ENCODE results near the gene GALNTL6. TPM values are rescaled to one million over a fixed set of nuclear protein-coding genes. Genes with fewer than 3 reads are reported as not detected.

GALNTL6 gene
- total and polyA plus RNA-seq, 2 experiments from 2014 or later = 0.38 to 0.40 TPM

DNA sequence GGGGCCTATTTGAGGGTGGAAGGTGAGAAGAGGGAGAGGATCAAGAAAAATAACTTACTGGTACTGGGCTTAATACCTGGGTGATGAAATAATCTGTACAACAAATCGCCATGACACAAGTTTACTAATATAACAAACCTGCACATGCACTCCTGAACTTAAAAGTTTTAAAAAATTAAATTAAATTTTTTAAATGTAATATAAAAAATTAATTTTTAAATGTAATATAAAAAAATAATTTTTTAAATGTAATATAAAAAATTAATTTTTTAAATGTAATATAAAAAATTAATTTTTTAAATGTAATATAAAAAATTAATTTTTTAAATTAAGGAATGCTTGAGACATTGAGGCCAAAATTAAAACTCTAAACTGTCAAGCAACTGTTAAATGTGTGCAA is 1231.1 kb downstream of the GALNTL6 start:
- no peak overlapping the region for H3K4me3 Mint-ChIP-seq
- no peaks in the 10 kb centered on the region for H4K20me1 ChIP-seq (replicated peaks; ENCODE audit: insufficient read depth)
- H3K79me2 ChIP-seq (replicated peaks; ENCODE audit: insufficient read depth) = no peaks in the 10 kb centered on the region
- H3K4me2 ChIP-seq = no peak overlapping the region
- H3F3A ChIP-seq (replicated peaks; ENCODE audit: low read depth) = no peaks in the 10 kb centered on the region
- no peak for DNase-seq (ENCODE audit: low spot score)
- H3K4me3 ChIP-seq = no peak overlapping the region
- H3K9me3 Mint-ChIP-seq = peaks cover 13% of the 10 kb centered on the region; the same call in 1 of the 3 replicates
- ATAC-seq = no peak
- peaks cover 5% of the 10 kb centered on the region for H3K27me3 Mint-ChIP-seq (ENCODE audit: insufficient read depth, low read depth, poor library complexity)
- peaks cover 21% of the 10 kb centered on the region for H3K4me1 Mint-ChIP-seq
- peaks cover 20% of the 10 kb centered on the region for H3K4me1 ChIP-seq (ENCODE audit: insufficient read depth)
- H3K27ac Mint-ChIP-seq = no peak overlapping the region
- TF ChIP-seq, protein P1, sequence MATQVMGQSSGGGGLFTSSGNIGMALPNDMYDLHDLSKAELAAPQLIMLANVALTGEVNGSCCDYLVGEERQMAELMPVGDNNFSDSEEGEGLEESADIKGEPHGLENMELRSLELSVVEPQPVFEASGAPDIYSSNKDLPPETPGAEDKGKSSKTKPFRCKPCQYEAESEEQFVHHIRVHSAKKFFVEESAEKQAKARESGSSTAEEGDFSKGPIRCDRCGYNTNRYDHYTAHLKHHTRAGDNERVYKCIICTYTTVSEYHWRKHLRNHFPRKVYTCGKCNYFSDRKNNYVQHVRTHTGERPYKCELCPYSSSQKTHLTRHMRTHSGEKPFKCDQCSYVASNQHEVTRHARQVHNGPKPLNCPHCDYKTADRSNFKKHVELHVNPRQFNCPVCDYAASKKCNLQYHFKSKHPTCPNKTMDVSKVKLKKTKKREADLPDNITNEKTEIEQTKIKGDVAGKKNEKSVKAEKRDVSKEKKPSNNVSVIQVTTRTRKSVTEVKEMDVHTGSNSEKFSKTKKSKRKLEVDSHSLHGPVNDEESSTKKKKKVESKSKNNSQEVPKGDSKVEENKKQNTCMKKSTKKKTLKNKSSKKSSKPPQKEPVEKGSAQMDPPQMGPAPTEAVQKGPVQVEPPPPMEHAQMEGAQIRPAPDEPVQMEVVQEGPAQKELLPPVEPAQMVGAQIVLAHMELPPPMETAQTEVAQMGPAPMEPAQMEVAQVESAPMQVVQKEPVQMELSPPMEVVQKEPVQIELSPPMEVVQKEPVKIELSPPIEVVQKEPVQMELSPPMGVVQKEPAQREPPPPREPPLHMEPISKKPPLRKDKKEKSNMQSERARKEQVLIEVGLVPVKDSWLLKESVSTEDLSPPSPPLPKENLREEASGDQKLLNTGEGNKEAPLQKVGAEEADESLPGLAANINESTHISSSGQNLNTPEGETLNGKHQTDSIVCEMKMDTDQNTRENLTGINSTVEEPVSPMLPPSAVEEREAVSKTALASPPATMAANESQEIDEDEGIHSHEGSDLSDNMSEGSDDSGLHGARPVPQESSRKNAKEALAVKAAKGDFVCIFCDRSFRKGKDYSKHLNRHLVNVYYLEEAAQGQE (IDR thresholded peaks at IDR 0.05; ENCODE audit: unreplicated experiment) = no peak
- TF ChIP-seq CREB1 (CRISPR knock-in tag; IDR thresholded peaks at IDR 0.05; ENCODE audit: low read depth) (no peak), POLR2AphosphoS5 (IDR thresholded peaks at IDR 0.05; ENCODE audit: low read depth) (no peak), NANOG (IDR thresholded peaks at IDR 0.05; ENCODE audit: borderline replicate concordance) (no peak), ZNF331 (CRISPR knock-in tag; IDR thresholded peaks at IDR 0.05; ENCODE audit: low read depth) (no peak), EZH2 (IDR thresholded peaks at IDR 0.05; ENCODE audit: low read depth, unreplicated experiment) (no peak), ZNF114 (CRISPR knock-in tag; IDR thresholded peaks at IDR 0.05) (no peak), STAT1 (IDR thresholded peaks at IDR 0.05; ENCODE audit: unreplicated experiment) (no peak), JUNB (IDR thresholded peaks at IDR 0.05; ENCODE audit: unreplicated experiment) (no peak), EZH2phosphoT487 (IDR thresholded peaks at IDR 0.05; ENCODE audit: unreplicated experiment) (no peak)
- TF ChIP-seq, protein P2, sequence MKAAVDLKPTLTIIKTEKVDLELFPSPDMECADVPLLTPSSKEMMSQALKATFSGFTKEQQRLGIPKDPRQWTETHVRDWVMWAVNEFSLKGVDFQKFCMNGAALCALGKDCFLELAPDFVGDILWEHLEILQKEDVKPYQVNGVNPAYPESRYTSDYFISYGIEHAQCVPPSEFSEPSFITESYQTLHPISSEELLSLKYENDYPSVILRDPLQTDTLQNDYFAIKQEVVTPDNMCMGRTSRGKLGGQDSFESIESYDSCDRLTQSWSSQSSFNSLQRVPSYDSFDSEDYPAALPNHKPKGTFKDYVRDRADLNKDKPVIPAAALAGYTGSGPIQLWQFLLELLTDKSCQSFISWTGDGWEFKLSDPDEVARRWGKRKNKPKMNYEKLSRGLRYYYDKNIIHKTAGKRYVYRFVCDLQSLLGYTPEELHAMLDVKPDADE (IDR thresholded peaks at IDR 0.05) = no peak
- TF ChIP-seq, protein P3, sequence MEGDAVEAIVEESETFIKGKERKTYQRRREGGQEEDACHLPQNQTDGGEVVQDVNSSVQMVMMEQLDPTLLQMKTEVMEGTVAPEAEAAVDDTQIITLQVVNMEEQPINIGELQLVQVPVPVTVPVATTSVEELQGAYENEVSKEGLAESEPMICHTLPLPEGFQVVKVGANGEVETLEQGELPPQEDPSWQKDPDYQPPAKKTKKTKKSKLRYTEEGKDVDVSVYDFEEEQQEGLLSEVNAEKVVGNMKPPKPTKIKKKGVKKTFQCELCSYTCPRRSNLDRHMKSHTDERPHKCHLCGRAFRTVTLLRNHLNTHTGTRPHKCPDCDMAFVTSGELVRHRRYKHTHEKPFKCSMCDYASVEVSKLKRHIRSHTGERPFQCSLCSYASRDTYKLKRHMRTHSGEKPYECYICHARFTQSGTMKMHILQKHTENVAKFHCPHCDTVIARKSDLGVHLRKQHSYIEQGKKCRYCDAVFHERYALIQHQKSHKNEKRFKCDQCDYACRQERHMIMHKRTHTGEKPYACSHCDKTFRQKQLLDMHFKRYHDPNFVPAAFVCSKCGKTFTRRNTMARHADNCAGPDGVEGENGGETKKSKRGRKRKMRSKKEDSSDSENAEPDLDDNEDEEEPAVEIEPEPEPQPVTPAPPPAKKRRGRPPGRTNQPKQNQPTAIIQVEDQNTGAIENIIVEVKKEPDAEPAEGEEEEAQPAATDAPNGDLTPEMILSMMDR (conservative IDR thresholded peaks at IDR 0.05; ENCODE audit: low read depth in 2 of 2) = no peak
- TF ChIP-seq, protein P4, sequence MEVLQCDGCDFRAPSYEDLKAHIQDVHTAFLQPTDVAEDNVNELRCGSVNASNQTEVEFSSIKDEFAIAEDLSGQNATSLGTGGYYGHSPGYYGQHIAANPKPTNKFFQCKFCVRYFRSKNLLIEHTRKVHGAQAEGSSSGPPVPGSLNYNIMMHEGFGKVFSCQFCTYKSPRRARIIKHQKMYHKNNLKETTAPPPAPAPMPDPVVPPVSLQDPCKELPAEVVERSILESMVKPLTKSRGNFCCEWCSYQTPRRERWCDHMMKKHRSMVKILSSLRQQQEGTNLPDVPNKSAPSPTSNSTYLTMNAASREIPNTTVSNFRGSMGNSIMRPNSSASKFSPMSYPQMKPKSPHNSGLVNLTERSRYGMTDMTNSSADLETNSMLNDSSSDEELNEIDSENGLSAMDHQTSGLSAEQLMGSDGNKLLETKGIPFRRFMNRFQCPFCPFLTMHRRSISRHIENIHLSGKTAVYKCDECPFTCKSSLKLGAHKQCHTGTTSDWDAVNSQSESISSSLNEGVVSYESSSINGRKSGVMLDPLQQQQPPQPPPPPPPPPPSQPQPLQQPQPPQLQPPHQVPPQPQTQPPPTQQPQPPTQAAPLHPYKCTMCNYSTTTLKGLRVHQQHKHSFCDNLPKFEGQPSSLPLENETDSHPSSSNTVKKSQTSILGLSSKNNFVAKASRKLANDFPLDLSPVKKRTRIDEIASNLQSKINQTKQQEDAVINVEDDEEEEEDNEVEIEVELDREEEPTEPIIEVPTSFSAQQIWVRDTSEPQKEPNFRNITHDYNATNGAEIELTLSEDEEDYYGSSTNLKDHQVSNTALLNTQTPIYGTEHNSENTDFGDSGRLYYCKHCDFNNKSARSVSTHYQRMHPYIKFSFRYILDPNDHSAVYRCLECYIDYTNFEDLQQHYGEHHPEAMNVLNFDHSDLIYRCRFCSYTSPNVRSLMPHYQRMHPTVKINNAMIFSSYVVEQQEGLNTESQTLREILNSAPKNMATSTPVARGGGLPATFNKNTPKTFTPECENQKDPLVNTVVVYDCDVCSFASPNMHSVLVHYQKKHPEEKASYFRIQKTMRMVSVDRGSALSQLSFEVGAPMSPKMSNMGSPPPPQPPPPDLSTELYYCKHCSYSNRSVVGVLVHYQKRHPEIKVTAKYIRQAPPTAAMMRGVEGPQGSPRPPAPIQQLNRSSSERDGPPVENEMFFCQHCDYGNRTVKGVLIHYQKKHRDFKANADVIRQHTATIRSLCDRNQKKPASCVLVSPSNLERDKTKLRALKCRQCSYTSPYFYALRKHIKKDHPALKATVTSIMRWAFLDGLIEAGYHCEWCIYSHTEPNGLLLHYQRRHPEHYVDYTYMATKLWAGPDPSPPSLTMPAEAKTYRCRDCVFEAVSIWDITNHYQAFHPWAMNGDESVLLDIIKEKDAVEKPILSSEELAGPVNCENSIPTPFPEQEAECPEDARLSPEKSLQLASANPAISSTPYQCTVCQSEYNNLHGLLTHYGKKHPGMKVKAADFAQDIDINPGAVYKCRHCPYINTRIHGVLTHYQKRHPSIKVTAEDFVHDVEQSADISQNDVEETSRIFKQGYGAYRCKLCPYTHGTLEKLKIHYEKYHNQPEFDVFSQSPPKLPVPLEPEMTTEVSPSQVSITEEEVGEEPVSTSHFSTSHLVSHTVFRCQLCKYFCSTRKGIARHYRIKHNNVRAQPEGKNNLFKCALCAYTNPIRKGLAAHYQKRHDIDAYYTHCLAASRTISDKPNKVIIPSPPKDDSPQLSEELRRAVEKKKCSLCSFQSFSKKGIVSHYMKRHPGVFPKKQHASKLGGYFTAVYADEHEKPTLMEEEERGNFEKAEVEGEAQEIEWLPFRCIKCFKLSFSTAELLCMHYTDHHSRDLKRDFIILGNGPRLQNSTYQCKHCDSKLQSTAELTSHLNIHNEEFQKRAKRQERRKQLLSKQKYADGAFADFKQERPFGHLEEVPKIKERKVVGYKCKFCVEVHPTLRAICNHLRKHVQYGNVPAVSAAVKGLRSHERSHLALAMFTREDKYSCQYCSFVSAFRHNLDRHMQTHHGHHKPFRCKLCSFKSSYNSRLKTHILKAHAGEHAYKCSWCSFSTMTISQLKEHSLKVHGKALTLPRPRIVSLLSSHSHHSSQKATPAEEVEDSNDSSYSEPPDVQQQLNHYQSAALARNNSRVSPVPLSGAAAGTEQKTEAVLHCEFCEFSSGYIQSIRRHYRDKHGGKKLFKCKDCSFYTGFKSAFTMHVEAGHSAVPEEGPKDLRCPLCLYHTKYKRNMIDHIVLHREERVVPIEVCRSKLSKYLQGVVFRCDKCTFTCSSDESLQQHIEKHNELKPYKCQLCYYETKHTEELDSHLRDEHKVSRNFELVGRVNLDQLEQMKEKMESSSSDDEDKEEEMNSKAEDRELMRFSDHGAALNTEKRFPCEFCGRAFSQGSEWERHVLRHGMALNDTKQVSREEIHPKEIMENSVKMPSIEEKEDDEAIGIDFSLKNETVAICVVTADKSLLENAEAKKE (CRISPR knock-in tag; IDR thresholded peaks at IDR 0.05) = no peak
- H3K27ac ChIP-seq (ENCODE audit: low read depth) = no peak overlapping the region
- no peaks in the 10 kb centered on the region for H3K27me3 ChIP-seq (ENCODE audit: insufficient read depth)
- no peak overlapping the region for H2AFZ ChIP-seq
- H3K36me3 ChIP-seq (ENCODE audit: insufficient read depth) = no peaks in the 10 kb centered on the region
- H3K36me3 Mint-ChIP-seq (ENCODE audit: low read depth) = no peaks in the 10 kb centered on the region
- no peaks in the 10 kb centered on the region for H3K9me2 ChIP-seq (ENCODE audit: insufficient read depth)
